Globus pallidus (tissue), 1 donor: ENCODE measurements around the gene RFX2.
"Not testable (repeated sequence)": the region's sequence is repeated elsewhere in the genome, so short reads cannot be mapped to it uniquely, and the experiment has no call there.

Experiments used
- DNase-seq: peaks from one replicate; pipeline ENCODE4 v3.0.0-alpha.2; 2015; ENCODE audit warnings: low spot score

The RFX2 gene

DNA sequence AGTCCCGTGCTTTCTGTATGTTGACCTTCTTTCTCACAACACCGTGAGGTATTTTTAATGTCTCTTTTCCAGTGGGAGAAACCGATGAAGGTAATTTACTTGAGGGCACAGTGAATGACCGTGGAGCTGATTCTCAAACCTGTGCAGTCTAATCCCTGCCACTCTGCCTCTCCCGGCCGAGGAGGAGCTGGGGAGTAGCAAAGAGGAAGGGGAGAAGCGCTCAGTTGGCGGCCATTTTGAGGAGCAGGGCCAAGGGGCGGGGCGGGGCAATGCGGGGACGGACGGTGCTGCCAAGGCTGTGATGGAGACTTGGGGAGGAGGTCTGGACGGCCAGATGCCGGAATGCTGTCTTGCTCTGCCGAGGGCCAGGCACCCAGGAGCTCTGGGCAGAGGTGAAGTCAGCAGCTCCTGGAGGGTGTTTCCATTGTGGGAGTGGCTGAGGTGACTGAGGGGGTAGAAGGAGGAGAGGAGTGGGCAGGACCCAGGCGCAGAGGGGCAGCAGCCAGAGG, 120.0 kb downstream of the RFX2 start:
- no peak for DNase-seq

DNA sequence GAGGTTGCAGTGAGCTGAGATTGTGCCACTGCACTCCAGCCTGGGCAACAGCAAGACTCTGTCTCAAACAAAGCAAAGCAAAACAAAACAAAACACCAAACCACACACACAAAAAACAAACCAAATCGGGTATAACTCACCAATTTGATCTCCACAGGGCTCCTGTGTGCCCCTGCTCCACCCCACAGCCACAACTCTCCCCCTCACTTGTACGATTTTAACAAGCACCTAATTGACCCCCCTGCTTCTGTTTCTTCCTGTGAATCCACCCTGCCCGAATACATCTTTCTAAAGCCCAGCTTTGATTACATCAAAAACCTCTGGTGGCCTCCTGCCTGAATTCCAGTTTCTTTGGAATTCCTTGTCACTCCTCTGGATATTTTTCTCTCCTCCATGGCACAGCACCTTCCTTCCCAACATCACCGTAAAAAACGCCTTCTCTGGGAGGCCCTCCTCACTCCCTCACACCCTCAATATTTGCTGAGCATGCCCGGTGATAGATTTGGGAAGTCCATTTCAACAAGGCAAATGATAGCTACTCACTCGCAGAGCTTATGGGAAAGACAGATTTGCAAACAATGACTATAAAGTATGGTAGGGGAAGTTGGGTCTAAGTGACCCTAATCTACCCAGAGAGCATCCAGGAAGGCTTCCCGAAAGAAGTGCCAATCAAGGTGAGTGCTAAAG, 120.8 kb downstream of the RFX2 start:
- DNase-seq, result no peak

DNA sequence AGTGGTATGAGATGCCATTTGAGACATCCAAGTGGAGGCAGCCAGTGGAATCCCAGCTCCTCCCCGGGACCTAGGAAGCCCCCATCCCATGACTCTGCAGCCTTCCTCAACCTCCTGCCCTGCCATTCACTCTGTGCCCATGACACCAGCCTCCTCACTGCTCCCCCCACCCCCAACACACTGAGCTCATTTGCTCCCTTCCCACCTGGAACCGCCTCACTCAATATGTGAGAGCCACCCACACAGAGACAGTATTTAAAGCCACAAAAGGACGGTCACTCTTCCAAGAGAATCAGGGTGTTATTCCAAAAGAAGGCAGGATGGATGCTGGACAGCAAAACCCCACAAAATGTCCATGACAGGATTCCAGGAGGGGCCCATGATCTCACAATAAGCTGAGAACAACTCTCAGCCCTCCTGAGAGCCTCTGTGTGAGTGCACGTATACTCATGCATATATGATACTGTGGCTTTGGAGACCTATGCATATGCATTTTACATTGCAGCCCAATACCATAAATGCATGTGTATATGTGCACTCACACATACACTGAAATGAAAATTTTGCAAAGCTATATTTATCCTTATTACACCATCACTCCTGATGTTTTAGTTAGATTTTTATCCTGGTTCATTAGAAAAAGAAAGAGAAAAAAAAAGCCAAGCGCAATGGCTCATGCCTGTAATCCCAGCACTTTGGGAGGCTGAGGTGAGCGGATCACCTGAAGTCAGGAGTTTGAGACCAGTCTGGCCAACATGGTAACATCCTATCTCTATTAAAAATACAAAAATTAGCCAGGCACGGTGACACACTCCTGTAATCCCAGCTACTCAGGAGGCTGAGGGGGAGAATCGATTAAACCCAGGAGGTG, 121.5 kb downstream of the RFX2 start:
- no peak for DNase-seq

DNA sequence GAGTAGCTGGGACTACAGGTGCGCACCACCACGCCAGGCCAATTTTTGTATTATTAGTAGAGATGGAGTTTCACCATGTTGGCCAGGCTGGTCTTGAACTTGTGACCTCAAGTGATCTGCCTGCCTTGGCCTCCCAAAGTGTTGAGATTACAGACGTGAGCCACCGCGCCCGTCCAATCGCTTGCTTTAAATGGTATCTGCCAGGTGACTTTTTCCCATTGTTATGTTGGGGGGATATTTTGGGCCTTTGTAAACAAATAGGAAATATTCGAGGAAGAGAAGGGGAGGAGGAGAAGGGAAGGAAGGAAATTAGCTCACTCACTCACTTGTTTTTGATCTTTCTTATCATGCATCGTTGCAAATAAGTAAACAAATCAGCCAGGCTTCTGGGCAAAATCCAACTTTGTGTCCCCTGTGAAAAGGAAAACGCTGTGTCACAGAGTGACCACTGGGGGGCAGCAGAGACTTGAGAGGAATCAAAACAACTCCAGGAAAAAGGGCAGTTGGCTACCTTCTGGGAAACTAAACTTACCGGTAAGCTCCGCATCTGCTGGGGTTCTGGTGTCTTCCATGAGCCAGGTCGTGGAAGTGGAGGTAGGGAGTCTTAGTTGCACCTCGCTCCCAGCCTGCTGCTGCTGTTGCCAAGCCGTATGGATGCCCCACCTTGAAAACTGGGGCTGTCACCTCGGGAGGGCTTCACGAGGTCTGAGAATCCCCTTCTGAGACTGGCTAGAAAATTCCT, 123.1 kb downstream of the RFX2 start:
- DNase-seq, result peak; percentile 73

DNA sequence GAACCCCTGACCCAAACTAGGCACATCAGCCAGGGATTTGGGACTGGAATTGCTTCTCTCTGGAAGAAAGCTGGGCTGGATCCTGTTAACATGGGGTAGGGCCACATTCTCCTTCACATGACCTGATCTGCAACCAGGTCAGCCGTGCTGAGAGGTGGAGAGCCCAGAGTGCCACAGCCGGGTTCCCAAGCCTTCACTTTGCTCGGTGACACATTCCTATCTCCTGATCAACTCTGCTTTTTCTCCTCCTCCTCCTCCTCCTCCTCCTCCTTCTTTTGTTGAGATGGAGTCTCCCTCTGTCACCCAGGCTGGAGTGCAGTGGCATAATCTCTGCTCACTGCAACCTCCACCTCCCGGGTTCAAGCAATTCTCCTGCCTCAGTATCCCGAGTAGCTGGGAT, 124.5 kb downstream of the RFX2 start:
- DNase-seq, result not testable (repeated sequence)

DNA sequence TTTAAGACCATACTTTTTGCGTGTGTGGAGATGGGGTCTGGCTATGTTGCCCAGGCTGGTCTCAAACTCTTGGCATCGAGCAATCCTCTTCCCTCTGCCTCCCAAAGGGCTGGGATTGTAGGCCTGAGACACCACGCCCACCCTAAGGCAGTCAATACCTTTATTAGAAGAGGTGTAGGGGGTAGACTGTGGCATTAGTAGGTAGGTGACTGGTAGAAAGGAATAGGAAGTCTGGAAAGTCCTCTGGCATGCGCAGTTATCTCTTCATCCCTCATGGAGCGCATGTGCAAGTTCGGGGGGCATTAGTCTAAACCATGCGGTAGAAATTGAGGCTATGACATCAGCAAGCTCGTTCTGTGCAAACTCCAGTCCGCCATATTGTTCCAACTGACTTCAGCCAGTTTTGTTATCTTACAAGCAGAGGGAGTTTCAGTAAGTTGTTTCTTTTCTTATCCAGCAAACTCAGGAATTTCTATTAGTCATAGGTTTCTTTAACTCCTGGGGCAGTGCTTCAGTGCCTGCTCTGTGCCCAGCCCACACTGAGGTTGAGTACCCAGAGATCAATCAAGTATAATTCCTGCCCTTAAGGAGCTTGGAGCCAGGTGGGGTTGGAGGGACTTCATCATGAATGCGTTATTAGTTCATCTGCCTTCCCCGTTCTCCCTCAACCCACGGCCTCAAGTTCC, 125.1 kb downstream of the RFX2 start:
- DNase-seq, result no peak

DNA sequence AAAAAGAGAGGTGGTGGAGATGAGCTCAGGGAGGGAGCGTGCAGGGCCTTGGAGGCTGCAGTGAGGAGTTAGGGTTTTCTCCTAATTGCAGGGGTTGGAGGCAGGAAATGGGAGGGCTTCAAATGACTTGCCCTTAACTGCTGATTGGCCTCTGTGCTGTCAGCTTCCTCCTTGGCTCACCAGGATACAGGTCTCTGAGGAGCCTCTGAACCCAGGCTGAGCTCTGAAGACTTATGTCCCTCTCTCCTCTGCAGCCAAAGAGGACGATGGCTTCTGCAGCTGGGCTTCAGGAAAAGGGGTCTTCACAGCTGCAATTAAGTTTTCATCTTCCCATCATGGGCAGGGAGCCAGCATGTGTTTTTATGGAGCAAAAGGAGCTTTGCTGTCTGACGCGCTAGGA, 125.7 kb downstream of the RFX2 start:
- no peak for DNase-seq

DNA sequence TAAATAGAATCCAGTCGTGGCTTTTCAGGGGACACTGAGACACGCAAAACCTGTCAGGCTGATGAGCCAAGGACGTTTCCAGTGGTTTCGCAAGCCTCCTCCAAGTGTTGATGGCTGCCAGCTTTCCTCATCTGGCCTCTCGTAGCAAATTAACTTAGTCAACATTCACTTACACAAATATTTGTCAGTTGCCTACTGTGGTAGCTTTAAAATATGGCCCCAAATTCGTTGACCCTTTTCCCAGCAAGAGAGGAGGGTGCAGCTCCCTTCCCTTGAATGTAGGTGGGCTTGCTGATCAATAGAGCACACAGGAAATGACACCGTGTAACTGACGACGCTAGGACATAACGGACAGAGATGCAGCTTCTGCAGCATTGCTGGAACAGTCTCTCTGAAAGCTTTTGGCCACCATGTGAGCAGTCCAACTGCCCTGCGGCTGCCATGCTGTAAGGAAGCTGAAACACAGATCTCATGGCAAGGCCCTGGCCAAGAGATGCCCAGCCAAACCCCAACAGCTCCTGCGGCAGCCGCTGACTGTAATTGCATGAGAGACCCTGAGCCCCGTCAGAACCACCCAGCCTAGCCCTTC, 126.8 kb downstream of the RFX2 start:
- DNase-seq, result no peak

DNA sequence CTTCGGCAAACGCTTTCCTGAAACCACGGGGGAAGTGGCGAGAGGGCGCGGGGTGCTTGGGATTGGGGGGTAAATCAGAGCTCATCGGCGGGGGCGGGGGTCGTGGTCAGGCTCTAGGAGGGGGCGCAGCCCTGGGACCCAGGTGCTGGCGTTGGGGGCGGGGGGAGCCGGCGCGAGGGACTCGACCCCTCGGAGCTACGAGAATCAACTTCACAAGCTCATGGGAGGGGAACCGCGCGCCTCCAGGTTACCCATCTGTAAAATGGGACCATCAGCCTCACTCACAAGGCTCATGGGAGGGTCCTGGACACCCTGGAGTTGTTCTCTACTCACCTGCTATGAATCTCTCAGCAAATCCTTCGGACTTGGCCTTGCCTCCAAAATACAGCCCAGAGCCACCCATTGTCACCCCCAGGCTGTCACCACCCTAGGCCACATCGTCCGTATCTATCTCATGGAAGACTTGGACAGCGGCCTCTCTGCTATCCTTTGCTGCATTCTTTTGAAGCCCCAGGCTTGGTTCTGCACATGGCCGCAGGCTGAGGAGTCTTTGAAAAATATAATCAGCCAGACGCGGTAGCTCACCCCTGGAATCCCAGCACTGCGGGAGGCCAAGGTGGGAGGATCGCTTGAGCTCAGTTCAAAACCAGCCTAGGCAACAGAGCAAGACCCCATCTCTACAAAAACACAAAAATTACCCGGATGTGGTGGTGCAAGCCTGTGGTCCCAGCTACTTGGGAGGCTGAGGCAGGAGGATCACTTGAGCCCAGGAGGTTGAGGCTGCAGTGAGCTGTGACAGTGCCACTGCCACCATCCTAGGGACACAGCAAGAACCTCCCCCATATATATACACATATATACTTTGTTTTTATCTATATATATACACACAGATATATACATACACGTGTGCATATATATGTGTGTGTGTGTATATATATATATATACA, 131.4 kb downstream of the RFX2 start:
- DNase-seq, result no peak

DNA sequence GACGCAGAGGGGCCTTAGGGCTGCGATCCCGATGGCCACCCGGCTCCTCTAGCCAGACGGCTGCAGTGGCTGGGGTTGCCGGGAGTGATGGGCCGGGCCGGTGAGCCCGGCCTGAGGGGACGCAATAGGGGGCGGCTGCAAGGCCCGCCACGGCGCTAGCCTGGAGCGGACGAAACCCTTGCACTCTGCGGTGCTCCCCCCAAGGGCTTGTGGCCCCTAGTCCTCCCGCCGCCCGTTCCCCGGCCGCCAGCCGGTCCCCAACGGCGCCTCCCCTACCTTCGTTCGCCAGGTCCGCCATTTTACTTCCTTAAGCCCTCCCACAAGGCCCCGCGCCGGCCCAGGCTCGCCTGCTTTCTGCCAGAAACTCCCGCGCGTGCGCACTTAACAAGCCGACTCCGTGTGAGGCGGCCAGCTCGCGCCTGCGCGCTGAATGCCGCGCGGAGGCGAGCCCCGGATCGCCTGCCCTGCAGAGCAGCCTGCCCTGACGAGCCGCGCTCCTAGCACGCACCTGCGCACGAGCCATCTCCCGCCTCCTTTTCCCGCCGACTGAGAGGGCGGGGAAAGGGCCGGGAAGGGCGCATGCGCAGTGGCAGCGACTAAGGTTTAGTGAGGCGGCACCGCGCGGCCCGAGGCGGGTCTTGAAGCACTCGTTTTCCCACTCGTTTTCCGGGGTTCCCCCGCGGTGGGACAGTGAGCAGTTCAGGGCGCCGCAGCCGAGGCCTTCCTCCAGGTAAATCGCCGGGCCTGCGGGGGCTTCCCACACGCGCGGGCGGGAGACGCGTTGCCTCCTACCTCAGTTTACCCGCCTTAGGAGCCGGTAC, 132.3 kb downstream of the RFX2 start, which contains the start of gene RANBP3:
RANBP3 (minus strand) TSS at position 356 of the 821 bp plus-strand sequence; CDS start at position 298, 58 bp downstream.
- DNase-seq, result peak; percentile 97

DNA sequence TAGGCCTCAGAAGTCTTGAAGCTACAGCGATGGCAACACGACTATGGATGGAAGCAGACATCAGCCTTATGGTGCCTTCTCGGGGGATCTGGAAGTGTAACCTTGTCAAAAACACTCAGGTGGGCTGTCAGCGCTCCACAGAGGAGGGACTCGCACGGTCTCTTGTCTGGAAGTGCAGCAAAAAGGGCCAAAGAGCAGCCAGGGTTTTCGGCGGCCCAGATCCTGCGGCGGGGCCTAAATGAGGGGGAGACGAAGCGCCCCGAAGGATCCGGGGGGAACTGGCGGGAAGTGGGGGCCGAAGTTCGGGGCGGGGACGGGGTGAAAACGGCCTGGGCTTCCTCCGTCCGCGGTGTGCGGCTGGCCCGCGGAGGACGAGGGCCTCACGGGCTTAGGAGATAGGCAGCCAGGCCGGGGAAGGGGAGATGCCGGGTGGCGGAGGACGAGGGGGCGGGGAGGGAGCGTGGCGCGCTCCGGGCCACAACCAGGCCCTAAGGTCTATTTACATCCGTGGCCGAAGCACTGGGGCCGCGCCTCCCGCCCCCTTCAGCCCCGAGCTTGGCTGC, 133.0 kb downstream of the RFX2 start:
- DNase-seq, result no peak

DNA sequence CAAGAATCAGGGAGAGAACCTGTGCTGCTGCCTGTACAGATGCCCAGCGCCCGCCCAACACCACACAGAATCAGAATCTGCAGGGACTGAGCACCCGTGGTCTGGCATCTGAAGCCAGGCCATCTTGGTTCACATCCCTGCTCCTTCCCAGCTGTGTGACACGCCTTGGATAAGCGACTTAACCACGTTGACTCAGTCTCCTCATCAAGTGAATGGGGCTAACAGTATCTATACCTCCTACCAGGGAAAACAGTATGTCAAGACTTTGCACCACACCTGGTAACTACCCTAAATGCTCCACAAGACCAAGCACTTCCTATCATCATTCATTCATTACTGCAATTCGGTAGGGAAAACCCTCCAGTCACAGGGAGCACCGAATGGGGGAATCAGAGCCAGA, 133.5 kb downstream of the RFX2 start:
- no peak for DNase-seq

DNA sequence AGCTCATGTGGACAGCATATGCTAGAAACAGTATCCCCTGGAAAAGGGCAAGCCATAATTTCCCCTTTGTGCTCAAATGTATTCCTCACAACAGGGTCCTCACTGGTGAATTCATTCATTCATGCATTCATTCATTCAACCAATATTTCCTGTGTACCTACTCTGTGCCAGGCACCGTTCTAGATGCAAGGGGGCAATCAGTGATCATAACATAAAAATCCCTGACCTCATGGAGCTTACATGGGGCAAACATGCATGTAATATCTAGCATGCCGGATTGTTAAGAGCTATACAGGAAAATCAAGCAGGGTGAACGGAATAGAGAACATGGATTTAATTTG, 134.9 kb downstream of the RFX2 start:
- no peak for DNase-seq

DNA sequence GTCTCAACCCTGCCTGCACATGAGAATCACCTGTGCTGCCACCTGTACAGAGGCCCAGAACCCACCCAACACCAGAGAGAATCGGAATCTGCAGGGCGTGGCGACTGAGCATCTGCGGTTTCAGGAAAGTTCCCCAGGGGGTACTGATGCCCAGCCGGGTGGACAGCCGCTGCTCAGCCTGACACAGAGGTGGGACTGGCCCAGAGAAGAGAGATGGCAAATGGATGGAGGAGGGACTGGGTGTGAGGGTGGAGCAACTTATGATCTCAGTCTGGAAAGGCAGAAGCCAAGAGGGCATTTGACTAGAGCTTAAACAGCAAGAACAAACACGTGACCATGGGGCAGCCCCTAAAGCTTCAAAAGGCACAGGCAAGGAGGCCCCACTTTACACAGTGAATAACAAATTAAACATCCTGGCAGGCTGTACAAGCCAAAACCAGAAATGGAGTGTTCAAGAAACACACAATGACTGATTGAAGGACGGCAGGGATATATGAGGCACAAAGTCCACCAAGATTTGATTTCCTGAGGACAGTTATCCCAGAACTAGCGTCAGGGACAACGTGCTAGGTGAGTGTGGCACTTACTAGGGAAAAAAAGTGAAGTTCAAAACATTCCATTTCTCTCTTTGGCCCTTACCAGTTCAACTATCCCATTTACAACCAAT, 135.4 kb downstream of the RFX2 start:
- DNase-seq, result no peak

DNA sequence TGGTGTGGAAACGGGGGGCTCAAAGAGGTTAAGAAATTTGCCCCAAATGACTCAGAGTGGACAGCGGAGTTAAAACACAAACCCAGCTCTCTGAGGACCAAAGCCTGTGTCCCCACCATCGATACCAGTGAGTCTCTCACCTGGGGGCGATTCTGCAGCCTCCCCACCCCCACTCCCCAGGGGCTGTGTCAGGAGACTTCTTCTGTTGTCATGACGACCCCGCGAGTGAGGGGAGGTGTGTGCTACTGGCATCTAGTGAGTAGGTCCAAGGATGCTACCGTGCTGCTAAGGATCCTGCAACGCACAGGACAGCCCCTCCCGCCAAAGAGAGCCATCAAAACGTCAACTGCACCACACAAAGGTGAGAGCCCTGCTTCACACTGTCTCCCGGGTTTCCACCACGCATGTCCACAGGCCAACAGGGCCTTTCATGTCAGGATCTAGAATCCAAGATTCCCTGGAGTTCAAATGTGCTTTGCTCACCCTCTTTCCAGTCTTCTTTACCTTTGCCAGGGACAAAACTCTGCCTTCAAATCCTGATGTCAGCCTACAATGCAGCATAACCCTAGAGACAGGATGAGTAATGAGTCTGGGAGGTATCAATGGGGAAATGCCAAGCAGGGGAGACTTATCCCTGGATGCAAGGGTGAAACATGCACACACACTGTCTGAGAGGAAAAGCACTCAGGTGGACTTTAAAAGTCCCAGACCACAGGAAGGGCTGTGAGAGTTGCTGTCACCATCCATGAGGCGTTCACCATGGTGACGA, 136.2 kb downstream of the RFX2 start:
- DNase-seq, result no peak

DNA sequence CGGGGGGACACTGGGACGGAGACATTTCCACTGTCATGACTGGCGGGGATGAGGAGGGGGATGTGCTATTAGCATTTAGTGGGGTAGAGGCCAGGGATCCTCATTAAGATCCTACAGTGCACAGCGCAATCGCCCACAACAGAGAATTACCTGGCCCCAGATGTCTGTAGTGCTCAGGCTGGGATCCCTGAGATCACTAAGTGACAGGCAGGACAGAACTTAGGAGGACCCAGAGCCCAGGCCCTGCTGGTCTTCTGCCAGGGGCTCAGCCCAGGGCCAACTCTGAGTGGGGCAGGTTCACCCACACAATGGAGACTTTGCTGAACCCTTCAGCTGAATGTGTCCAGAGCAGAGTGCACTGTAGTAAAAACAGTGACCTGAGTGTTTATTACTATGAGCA, 136.9 kb downstream of the RFX2 start:
- DNase-seq, result no peak

DNA sequence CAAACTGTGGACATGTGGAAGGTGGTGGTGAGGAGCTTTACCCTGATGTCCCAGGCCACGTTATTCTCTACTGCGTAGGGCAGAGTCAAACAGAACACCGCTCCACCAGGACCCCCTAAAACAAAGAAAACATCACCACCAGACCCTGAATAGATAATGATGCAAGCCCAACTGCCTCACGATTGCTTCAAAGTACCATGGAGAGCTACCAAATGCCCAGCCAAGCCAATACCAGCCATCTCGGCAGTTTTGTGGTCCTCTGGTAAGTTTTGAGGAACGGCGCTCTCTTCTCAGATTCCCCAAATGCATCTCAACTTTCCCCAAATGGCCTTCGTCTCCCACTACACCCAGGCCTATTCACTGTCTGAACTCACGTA, 138.0 kb downstream of the RFX2 start:
- DNase-seq, result no peak
